ENCODE results near the gene TRIM7.
A peak's percentile ranks its signal among the peaks of the same experiment; 100 is the strongest.

The TRIM7 gene

DNA sequence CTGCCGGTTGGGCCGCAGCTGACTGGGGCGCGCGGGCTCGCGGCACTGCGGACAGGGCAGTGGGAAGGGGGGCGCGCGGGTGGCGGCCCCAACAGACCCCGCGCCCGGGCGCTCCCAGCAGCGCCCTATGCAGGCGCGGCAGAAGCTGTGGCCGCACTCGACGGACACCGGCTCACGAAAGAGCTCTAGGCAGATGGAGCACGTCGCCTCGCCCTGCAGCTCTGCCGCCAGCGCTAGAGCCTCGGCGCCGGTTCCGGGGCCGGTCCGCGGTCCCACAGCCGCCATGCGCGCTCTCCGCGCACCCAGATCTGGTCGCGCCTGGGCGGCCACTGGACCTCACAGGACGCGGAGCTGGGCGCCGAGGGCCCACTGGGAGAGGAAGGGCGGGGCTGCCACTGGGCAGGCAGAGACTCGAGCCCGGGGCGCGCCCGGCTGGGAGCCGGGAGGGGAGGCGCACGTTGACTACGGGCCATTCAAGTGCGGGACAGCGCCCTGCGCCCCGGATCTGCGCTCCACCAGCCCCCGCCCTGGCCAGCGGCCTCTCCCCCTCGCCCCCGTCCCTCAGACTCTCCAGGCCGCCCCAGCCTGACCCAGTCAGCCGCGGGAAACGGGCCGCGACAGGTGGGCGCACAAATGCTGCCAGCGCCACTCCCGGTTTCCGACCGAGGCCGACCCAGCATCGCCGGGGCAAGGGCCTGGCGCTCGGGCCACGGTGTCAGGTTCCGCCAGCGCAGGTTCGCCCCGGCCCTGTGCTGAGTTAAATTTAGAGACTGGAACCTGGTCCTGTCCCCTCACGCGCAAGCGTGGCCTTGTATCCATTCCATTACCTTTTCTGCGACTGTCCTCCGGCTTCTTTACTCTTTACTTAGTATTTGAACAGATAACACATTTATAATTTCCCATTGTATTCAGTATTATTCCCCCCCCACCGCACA lies at the start of gene TRIM7:
TRIM7 (minus strand) TSS at position 371 of the 935 bp plus-strand sequence; CDS start at position 285, 86 bp downstream.
- DNase-seq (ENCODE audit: extremely low read depth in 1 of 2, low read depth in 1 of 2), result no peak

- DNase-seq (ENCODE audit: extremely low read depth in 1 of 2, low read depth in 1 of 2), result no peak
Measured at GRCh38 chr5:181248277-181248676, 43.3 kb upstream of the TRIM7 start.

DNA sequence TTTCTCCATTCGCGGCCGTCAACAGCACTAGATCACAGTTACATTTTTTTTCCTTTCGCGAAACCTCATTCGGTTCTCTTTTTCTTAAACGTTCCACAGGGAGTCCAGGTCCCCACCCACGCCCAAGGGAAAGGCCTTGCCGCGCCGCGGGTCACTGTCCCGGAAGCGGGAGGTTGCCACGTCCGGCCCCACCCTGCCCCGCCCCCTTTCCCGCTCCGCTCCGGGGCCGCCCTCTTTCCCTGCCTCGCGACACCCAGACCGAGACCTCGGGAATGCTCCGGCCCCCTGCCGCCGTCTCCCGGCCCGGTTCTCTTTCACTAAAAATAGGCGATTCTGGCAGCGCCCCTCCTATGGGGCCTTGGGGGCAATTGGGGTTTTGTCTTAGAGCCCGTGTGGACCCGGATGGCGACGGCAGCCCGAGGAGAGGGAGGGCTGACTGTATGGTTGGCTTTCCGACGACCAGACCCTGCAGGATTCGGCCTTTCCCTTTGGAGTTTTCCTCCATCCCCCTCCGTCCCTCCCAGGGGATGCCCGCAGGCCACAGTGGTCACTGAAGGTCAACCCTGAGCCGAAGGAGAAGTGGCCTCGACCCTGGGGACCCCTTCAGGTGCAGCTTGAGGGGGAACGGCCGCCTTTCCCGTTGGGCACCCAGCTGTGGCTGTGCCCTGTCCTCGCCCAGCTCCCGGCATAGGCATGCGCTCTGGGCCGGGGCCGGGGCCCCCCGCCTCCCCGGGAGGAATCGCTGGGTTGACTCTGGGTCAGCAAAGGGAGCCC lies 41.5 kb upstream of the TRIM7 start:
- peak; percentile 68 to 86 for DNase-seq (ENCODE audit: extremely low read depth in 1 of 2, low read depth in 1 of 2)

DNA sequence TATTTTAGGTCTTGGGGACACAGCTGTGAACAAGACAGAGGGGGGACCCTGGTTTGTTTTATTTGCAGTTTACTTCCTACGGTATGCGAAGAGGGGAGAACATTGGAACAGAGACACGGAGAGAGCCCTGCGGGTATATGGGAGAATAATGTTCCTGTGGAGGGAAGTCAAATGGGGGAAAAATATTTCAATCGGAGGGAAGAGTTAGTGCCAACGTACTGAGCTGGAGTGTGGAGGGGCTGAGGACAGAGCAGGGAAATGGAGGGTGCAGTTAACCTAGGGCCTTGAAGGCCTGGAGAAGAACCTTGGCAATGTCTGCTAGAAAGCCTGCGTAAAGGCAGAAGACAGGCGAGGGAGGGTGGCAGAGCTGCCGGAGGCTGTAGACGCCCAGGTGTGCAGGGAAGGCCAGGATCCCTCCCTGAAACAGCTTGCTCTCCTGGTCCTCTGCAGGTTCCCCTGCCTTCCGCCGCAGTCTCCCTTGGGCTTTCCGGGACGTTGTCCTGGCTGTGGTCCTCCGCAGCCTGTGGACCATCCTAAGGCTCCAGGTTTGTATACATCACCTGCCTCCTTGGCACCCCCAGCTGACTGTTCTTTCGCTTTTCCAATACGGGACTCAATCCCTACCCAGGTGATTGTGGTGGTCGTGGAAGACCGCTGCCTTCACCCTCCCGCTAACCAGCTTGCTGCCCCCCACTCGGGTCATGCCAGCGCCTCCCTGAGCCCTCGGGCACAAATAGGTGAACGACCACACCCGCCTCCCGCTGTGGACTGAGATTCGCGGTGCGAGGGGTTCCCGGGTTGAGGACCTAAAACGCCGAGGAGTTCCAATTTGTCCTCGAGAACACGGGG lies 40.7 kb upstream of the TRIM7 start:
- no peak for DNase-seq (ENCODE audit: extremely low read depth in 1 of 2, low read depth in 1 of 2)

DNA sequence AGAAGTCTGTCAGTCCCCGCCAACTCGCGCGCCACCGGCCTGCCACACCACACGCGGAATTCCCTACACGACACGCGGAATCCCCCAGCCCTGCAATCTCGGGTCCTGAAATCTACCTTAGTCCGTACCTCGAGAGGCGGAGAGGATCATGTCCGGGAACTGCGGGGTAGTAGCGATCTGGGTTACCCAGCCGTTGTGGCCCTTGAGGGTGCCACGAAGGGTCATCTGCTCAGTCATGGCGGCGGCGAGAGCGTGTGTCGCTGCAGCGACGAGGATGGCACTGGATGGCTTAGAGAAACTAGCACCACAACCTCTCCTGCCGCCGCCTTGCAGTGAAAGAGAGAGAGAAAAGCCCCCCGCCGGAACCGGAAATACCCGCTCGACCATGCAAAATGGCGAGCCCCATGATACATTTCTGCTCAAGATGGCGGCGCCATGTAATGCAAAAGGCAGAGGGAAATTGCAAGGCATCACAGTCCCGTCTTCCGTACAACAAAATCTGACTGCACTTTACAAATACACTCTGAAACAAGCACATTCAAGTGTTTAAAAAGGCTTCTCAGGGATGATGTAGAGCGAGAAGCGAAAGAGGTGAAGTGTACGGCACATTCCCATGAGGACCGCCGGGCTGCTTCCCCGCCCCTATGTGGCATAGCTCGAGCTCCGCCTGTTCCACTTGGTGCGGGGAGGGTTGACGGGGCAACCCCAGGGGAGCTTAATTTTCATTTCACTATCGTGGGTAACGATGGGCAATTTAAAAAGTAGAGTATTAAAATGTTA lies 38.8 kb upstream of the TRIM7 start, which contains the start of gene RACK1:
RACK1 (minus strand) TSS at position 343 of the 780 bp plus-strand sequence; CDS start at position 237, 106 bp downstream.
- DNase-seq (ENCODE audit: extremely low read depth in 1 of 2, low read depth in 1 of 2), result peak; percentile 71 to 84

GRCh38 chr5:181243018-181243563 lies 38.1 kb upstream of the TRIM7 start:
- DNase-seq (ENCODE audit: extremely low read depth in 1 of 2, low read depth in 1 of 2), result no peak

DNA sequence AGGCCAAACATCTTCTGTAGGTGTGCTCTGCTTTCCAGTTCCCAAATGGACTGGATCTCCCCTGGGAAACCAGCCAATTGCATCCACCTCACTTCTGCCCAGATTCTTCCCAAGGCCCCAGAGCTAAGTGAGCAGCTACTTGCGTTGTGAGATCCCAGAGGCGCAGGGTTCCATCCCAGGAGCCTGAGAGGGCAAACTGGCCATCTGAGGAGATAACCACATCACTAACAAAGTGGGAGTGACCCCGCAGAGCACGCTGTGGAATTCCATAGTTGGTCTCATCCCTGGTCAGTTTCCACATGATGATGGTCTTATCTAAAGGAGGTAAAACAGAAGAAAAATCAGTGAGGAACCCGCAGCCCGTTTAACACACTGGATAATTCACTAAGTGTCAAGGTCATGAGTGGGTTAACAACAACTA lies 37.0 kb upstream of the TRIM7 start:
- no peak for DNase-seq (ENCODE audit: extremely low read depth in 1 of 2, low read depth in 1 of 2)

DNA sequence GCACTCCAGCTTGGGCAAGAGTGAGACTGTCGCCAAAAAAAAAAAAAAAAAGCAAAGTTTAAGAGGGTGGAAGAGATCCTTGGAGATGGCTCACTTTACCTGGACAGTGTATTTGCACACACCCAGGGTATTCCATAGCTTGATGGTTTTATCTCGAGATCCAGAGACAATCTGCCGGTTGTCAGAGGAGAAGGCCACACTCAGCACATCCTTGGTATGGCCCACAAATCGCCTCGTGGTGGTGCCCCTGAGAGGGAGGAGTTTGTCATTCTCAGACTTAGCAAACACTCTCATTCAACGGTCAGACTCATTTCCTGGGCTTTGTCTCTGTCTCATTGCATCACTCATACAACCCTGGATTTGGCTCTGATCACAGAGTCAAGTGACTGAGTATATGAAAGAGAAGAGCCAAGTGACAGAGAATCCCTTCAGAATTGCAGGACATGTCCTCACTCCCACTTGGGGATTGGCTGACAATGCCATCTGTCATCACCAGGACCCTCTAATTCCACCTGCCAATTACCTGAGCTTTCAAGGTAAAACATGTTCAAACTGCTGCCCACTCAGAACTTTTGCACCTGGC lies 36.5 kb upstream of the TRIM7 start:
- peak in 1 of 2 donors; percentile 64 for DNase-seq (ENCODE audit: extremely low read depth in 1 of 2, low read depth in 1 of 2)

DNA sequence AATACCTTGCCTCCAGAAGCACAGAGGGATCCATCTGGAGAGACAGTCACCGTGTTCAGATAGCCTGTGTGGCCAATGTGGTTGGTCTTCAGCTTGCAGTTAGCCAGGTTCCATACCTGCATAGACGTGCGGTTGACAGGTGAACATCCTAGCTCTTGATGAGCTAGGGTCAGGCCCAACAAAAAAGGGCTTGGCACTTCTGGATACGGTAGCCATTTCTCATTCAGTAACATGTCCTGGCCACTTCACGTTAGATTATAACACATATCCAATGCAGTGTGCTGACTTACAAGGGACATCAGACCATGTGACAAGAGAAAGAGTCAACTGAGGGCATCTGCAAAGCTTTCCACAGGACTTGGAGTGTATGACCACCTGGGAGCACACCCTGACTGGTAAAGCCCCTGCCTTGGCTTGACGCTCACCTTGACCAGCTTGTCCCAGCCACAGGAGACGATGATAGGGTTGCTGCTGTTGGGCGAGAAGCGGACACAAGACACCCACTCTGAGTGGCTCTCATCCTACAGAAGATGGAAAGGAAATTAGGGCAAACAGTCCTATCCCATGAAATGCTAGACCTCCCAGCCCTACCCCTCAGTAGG lies 34.2 kb upstream of the TRIM7 start:
- no peak for DNase-seq (ENCODE audit: extremely low read depth in 1 of 2, low read depth in 1 of 2)

- DNase-seq (ENCODE audit: extremely low read depth in 1 of 2, low read depth in 1 of 2), result no peak
Measured at GRCh38 chr5:181237729-181238385, 32.9 kb upstream of the TRIM7 start.

DNA sequence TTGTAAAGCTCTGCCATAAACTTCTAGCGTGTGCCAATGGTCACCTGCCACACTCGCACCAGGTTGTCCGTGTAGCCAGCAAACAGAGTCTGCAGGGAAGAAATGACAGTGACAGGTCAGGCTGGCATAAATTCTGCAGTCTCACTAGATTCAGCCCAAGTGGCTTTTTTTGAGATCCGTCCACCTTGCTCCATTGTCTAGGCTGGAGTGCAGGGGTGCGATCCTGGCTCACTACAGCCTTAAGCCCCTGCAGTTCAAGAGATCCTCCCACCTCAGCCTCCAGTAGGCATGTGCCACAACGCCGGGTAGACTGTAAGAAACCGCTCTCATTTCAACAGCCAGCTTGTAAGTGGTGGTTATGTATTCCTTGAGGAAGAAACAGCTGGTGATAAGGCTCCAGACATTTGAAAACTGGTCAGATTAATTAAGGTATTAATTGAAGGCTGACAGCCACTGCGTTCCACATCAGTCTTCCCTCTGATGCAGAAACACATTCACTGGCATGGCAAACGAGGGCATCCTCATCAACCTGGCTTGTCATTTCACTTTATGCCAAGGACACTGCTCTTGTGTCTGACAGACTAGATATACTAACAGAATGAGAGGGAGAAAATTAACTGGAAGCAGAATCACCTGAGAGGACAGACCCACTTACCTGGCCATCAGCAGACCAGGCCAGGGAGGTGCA lies 32.1 kb upstream of the TRIM7 start:
- no peak for DNase-seq (ENCODE audit: extremely low read depth in 1 of 2, low read depth in 1 of 2)

GRCh38 chr5:181236471-181236870 lies 31.5 kb upstream of the TRIM7 start:
- no peak for DNase-seq (ENCODE audit: extremely low read depth in 1 of 2, low read depth in 1 of 2)

GRCh38 chr5:181235689-181236366 lies 30.8 kb upstream of the TRIM7 start:
- DNase-seq (ENCODE audit: extremely low read depth in 1 of 2, low read depth in 1 of 2), result no peak

DNA sequence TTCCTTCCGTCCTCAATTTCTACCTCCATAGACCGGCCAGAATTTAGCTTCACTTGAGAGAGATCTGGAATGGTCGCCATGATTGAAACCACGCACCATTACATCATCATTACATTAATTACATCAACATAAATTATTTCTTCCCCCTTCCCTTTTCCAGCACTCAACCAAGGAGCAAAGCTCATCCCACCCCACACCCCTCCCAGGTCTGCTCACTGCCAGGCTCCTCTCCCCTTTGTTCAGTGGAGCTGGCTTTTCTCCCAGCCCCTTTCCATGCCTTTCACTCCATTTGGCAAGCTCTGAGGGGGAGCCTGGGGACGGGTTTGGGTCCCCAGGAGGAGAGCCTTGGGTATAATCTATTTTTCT lies 30.3 kb upstream of the TRIM7 start:
- DNase-seq (ENCODE audit: extremely low read depth in 1 of 2, low read depth in 1 of 2), result no peak

DNA sequence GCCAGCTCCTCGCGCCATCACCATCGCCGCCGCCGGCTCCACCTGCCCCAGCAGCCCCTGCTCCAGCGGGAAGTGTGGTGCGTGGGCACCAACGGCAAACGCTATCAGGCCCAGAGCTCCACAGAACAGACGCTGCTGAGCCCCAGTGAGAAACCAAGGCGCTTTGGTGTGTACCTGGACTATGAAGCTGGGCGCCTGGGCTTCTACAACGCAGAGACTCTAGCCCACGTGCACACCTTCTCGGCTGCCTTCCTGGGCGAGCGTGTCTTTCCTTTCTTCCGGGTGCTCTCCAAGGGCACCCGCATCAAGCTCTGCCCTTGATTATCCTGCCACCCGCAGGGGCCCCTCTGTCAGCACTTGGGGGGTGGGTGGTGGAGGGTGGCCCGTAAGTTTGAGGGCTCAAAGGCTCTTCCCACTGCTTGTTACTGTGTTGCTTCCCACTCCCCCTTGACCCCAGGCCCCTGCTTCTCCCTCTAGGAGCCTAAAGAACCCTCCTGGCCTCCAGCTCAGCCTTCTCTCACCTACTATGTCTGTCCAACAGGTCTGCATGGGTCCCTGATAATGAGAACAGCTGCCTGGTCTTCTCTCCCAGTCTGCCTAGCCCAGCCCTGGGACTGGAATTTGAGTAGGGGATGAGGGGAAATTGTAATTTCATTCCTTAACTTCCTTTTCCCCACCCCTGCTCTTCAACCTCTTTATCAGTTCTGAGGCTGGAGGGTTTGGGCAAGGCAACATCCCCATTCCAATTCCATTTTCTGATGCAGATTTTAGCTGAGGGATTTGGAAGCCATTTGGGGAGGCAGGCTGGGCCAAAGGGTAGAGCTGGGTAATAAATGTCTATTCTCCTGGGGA lies 29.7 kb upstream of the TRIM7 start:
- no peak for DNase-seq (ENCODE audit: extremely low read depth in 1 of 2, low read depth in 1 of 2)

GRCh38 chr5:181233801-181234454 lies 28.9 kb upstream of the TRIM7 start:
- no peak for DNase-seq (ENCODE audit: extremely low read depth in 1 of 2, low read depth in 1 of 2)

All from stimulated activated CD8-positive, alpha-beta memory T cell treated with anti-CD3 and anti-CD28 coated beads, Interleukin-7, amount 100 ng/mL, for 48 hours (primary cell).